GM10266 (cell line): Measurements from ENCODE around the gene CIDEB.

Source experiments
- DNase-seq: peaks from one replicate; pipeline ENCODE4 v3.0.0; 2012; ENCODE audit errors: extremely low spot score
- CTCF ChIP-seq: IDR thresholded peaks from 2 replicates; pipeline ENCODE4 v1.5.1; 2012; ENCODE audit warnings: mild to moderate bottlenecking, low read depth; ENCODE audit not compliant: control insufficient read depth, insufficient read depth; ENCODE audit errors: missing control alignments

The CIDEB gene

DNA sequence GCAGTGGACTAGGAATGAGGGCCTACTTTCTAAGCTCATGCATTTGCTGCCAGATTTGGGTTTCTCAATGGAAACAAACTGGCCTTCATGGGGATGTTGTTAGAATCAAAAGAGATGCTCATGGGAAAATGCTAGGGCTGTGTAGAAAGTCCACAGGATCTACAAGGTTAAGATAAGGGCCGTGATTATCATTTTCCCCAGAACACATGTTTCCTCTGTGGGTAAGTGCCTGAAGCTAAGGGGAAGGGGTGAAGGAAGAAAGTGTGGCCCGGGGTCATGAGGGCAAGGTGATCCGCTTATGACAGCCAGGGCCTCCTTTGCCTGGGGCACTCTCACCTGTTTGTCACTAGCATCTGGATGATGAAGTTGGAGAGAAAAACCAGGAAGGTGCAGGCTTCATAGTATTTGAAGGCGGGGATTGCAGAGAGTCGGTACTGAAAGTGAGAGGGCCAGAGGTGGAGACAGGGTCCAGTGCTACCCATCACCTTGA is 17.3 kb upstream of the CIDEB start:
- DNase-seq = no peak
- TF ChIP-seq CTCF = no peak

DNA sequence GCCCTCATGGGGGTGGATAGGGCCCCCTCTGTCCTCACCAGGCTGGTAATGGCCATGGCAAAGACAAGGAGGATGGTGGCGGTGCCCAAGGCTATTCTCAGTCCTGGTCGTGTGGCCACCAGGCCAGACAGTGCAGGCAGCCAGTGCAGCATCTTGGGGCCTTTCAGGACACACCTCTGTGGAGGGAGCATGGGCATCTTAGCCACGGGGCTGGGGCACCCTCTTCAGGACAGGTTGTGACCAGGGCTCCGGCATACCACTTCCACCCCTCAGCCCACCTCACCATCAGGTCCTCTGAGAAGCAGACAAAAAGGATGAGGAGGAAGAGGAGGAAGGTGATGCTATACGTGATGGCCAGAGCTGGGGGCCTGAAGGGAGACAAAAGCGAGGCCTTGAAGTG is 16.2 kb upstream of the CIDEB start:
- no peak for TF ChIP-seq CTCF
- DNase-seq = no peak

GRCh38 chr14:24323341-24323740 is 15.6 kb upstream of the CIDEB start:
- DNase-seq = no peak
- no peak for TF ChIP-seq CTCF

DNA sequence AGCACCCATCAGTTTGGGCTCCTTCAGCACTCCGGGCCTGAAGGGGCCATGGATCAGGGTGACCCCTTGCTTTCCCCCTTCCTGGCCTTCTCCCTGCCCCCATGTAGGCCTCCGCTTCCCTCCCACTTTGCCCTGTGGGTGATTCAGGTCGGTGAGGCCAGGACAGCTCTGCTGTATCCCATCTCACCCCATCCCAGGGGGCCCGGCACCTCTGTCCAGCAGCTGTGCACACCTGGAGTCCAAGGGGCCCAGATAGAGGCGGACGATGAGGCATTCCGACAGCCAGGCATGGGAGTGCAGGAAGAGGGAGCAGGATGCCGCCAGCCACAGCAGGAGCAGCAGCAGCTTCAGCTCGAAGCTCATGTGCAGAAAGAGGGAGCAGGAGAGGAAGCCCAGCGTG is 14.9 kb upstream of the CIDEB start:
- no peak for TF ChIP-seq CTCF
- DNase-seq = no peak

DNA sequence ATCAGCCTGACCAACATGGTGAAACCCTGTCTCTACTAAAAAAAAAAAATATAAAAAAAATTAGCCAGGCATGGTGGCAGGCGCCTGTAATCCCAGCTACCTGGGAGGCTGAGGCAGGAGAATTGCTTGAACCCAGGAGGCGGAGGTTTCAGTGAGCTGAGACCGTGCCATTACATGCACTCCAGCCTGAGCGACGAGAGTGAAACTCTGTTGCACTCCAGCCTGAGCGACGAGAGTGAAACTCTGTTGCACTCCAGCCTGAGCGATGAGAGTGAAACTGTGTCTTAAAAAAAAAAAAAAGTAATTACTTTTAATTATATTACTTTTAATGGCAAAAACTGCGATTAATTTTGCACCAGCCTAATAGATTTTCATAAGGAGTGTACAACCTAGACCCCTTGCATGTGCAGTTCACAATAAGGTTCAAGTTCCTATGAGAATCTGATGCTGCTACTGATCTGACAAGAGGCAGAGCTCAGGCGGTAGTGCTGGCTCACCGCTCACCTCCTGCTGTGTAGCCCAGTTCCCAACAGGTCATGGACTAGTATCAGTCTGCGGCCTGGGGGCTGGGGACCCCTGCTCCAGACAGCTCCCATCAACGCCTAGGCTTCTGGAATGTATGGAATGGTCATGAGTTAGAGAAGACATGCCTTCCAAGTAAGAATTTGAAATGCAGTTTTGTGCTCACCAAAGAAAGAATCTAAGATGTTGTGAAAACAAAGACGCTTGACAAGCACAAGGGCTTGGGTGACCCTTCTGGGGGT is 13.6 kb upstream of the CIDEB start:
- DNase-seq = no peak
- TF ChIP-seq CTCF = no peak

DNA sequence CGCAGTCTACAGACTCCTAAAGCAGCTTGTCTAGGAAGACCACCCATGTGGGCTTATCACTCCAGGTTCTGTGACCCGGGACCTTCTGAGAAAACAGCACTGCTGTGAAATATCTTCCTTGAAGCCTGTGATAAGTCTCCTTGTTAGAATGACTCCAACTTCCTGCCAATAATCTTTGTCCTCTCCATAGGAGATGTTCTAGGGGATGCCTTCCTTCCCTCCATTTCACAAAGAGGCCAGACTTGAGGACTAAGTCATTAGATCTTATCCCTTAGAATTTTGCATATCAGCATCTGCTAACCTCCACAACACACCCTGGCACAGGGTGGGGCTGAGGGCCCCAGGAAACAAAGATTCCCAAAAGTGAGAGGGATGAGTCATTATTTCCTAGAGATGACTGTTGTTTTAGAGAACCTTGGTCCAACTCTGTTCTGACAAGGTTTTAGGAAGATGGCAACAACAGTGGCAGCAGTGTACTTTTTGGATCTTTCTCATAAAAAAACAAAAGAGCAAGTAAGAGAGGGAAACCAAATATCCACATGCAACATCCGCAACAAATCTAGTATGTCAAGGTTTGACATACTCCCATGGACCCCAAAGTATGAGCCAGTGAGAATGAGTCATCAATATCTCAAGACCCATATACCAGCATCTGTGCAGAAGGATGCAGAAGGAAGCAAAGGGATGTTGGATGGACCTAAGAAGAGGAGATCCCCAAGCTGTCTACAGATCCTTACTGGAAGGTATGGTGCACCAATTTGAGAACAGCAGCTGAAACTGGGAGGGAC is 9.6 kb upstream of the CIDEB start:
- no peak for TF ChIP-seq CTCF
- DNase-seq = no peak

DNA sequence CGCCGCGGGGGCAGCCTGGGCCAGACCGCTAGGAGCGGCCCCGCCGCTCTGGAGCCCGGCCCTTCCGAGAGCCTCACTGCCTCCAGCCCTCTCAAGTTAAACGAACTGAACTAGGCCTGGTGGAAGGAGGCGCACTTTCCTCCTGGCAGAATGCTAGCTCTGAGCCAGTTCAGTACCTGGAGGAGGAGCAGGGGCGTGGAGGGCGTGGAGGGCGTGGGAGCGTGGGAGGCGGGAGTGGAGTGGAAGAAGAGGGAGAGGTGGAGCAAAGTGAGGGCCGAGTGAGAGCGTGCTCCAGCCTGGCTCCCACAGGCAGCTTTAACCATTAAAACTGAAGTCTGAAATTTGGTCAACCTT is 8.8 kb upstream of the CIDEB start:
- DNase-seq = no peak

More for the DNA sequence above, 8.8 kb upstream of the CIDEB start:
- no peak for TF ChIP-seq CTCF
